Psoas muscle (tissue), 8 donors: ENCODE measurements around the gene TRIM42. TPM values are rescaled to one million over a fixed set of nuclear protein-coding genes. Genes with fewer than 3 reads are reported as not detected.

Experiments
- ATAC-seq, 4 donors: fragments of 200-7000 bp; cut with Tn5 transposase; one replicate each; pipeline ENCODE4 v1.9.1; 2020; ENCODE audit warnings: moderate library complexity in 3 of 4, mild to moderate bottlenecking in 2 of 4
- DNase-seq, 2 donors: peaks; one replicate each; pipeline ENCODE4 v3.0.0-alpha.2; 2020
- H3K27ac ChIP-seq: fragments of 200-600 bp; one replicate; pipeline ENCODE4 v1.8.0; 2022
- H3K27me3 ChIP-seq, 3 donors: fragments of 200-600 bp in 1 of 3; one replicate each; pipeline versions ENCODE4 v1.6.1 to v1.8.0; 2013 to 2022; ENCODE audit warnings: low read length in 2 of 3, mild to moderate bottlenecking in 2 of 3, moderate library complexity in 1 of 3; ENCODE audit not compliant: insufficient read depth in 3 of 3
- H3K36me3 ChIP-seq, 2 donors: fragments of 200-600 bp in 1 of 2; one replicate each; pipeline versions ENCODE4 v1.6.1 to v1.8.0; 2013 to 2022; ENCODE audit warnings: low read depth in 1 of 2, mild to moderate bottlenecking in 1 of 2, moderate library complexity in 1 of 2; ENCODE audit not compliant: insufficient read depth in 1 of 2
- H3K4me1 ChIP-seq: fragments of 200-600 bp; one replicate; pipeline ENCODE4 v1.8.0; 2022
- H3K4me3 ChIP-seq: fragments of 200-600 bp; one replicate; pipeline ENCODE4 v1.8.0; 2022; ENCODE audit warnings: mild to moderate bottlenecking
- H3K9me3 ChIP-seq: fragments of 200-600 bp; one replicate; pipeline ENCODE4 v1.8.0; 2022
- CTCF ChIP-seq: fragments of 200-600 bp; IDR thresholded peaks from one replicate; pipeline ENCODE4 v1.8.0; 2022; ENCODE audit warnings: antibody characterized with exemption
- WGBS, 3 donors: extraction: QIAGEN DNeasy Blood & Tissue Kit; methylation state at CpG; one replicate each; pipeline versions ENCODE4 v1.1.6 to v1.1.7; 2013; 5-methylcytosine and 5-hydroxymethylcytosine counted together
- intact Hi-C, 2 donors: fragments of 100-400 bp; cut with DNase I; formaldehyde crosslinking; loops; one replicate each; pipeline versions ENCODE4 v1.11.0 to v1.14.2; 2022
- polyA plus RNA-seq, 3 donors: library from polyadenylated mRNA; stranded (reverse); fragments of 200-250 nt; gene quantifications; one replicate each; pipeline ENCODE4 v1.2.3, GENCODE V29; 2013
- total RNA-seq, 4 donors: library from RNA; stranded (reverse); fragmentation: NEBNext Ultra II Directional in 2 of 4; extraction: Animal tissue kit (Norgen Biotek cat#: 25700) in 2 of 4; gene quantifications; one replicate each; pipeline versions ENCODE4 v1.2.1 to v1.2.4, GENCODE V29; 2021 to 2023
- donor health status: healthy with polysubstance abuse.
- donor health status: DM: no; HTN: no; CAD: no; lungs with moderate emphysema.
- donor health status: Bipolar disorder and iron deficiency.
- donor health status: healthy.
- donor health status: DM: yes; HTN: yes; CAD: no.
- donor health status: DM: no; HTN: no; CAD: no.
- donor health status: DM: no; HTN: no; CAD: no.
- donor health status: DM: yes; HTN: yes; CAD: no.

The TRIM42 gene
- total and polyA plus RNA-seq, 7 donors = 0.06 TPM; not detected in 6

DNA sequence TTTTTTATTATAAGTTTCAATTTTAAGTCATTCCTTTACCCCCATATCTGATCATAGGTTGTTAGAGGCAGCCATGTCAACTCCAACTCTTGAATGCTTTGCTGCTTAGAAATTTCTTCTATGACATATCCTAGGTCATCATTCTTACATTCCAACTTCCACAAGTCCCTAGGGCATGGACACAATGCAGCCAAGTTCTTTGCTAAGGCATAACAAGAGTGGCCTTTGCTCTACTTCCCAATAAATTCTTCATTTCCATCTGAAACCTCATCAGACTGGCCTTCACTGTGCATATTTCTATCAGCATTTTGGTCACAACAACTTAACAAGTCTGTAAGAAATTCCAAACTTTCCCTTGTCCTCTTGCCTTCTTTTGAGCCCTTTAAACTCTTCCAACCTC lies 28.5 kb downstream of the TRIM42 start:
- H3K36me3 ChIP-seq = no peaks in the 10 kb centered on the region
- H3K27me3 ChIP-seq = no peaks in the 10 kb centered on the region
- no peak for TF ChIP-seq CTCF
- intact Hi-C loops = no loop called here
- DNase-seq = no peak
- no peak overlapping the region for H3K27ac ChIP-seq
- H3K4me3 ChIP-seq = no peak overlapping the region
- no peaks in the 10 kb centered on the region for H3K9me3 ChIP-seq
- no peak for ATAC-seq
- no peaks in the 10 kb centered on the region for H3K4me1 ChIP-seq

GRCh38 chr3:140708815-140709214 lies 31.0 kb downstream of the TRIM42 start:
- Histone ChIP-seq H3K27me3 (no peaks in the 10 kb centered on the region), H3K36me3 (no peaks in the 10 kb centered on the region), H3K4me3 (no peak overlapping the region), H3K9me3 (no peaks in the 10 kb centered on the region), H3K27ac (no peak overlapping the region), H3K4me1 (no peaks in the 10 kb centered on the region)
- DNase-seq = no peak
- intact Hi-C loops = no loop called here
- 27 to 51% (median 32%) methylated on average over 2 of the region's 2 CpGs for WGBS, 3 donors
- no peak for ATAC-seq
- TF ChIP-seq CTCF = no peak

DNA sequence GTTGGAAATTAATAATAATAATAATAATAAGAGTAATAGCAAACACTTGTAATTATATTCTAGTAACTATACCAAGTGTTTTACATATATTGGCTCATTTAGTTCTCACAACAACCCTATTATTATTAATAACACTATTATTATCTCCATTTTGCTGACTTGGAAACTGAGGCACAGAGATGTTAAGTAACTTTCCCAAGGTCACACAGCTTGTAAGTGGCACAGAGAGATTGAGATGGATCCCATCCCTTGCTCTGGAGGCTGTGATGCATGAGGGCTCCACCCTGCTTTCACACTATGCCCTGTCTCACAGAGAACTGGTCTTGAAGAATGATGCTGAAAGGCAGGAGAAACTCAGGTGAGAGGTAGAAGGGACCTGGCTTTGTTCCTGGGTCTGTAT lies 31.9 kb downstream of the TRIM42 start:
- Histone ChIP-seq H3K27me3 (no peaks in the 10 kb centered on the region), H3K4me1 (no peaks in the 10 kb centered on the region), H3K36me3 (no peaks in the 10 kb centered on the region), H3K9me3 (no peaks in the 10 kb centered on the region), H3K4me3 (no peak overlapping the region), H3K27ac (no peak overlapping the region)
- intact Hi-C loops = no loop called here
- ATAC-seq (no peak), DNase-seq (no peak)
- TF ChIP-seq CTCF = no peak

DNA sequence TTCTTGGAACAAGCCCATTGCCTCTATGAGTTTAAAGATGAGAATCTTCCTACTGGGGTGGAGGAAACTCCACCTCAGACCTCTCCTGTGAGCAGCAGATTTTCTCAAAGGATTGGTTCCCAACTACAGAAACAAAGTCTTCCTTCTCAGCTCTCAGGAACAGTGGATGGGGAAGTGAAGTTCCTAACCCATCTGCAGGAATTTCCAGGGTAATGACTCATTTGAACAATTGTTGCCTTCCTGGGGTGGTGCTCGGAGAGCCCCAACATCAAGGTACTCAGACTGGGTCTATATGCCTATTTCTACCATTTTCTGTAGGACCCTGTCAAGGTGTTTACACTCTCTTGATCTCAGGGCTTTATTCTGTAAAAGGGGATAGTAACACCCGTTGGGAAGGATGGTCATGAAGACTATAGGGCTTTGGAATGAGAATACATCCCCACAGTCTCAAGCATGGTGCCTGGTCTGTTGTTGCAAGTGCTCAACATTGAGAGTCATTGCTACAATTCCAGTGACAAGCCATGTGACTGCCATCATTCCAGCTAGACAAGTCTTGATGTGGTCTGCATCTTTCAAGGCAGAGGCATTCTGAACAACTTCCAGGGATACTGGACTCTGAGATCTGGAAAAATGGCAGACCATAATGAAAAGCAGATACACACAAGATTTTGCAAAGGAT lies 33.0 kb downstream of the TRIM42 start:
- Histone ChIP-seq H3K27me3 (no peaks in the 10 kb centered on the region), H3K4me1 (no peaks in the 10 kb centered on the region), H3K9me3 (no peaks in the 10 kb centered on the region), H3K4me3 (no peak overlapping the region), H3K27ac (no peak overlapping the region), H3K36me3 (no peaks in the 10 kb centered on the region)
- no peak for DNase-seq
- 72 to 76% (median 73%) methylated on average over 2 of the region's 2 CpGs for WGBS, 3 donors
- ATAC-seq = no peak
- intact Hi-C loops = no loop called here
- no peak for TF ChIP-seq CTCF

GRCh38 chr3:140711390-140712035 lies 33.6 kb downstream of the TRIM42 start:
- intact Hi-C loops = no loop called here
- WGBS, 3 donors = 69 to 72% (median 72%) methylated on average over 4 of the region's 4 CpGs
- Histone ChIP-seq H3K4me1 (no peaks in the 10 kb centered on the region), H3K27me3 (no peaks in the 10 kb centered on the region), H3K27ac (no peak overlapping the region), H3K4me3 (no peak overlapping the region), H3K9me3 (no peaks in the 10 kb centered on the region), H3K36me3 (no peaks in the 10 kb centered on the region)
- ATAC-seq (no peak), DNase-seq (no peak)
- TF ChIP-seq CTCF = no peak
